NCI-H2081 treated with DMSO at 0.1 percent for 48 hours (cell line): ENCODE measurements around the gene RAB3C.

ENCODE experiments used
- DNase-seq: peaks from one replicate; lab custom pipeline; 2025; lab: John Stamatoyannopoulos, UW

Gene RAB3C

DNA sequence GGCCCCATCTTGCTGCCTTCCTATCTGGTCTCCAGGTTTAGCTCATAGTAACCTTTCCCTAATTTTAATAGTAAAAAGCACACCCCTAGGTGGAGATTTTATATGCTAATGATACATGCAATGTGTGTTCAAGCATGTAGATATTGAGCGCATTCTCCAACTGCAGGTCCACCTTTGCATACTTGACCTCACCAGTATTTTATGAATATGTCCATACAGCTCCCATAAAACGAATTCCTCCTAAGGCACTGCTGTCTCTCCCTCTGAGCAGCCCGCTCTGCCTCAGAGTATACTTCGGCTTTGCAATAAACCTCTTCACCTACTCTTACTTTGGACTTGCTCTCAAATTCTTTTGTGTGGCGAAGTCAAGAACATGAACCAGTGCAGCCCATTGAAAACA is 153.3 kb downstream of the RAB3C start:
- DNase-seq = no peak

DNA sequence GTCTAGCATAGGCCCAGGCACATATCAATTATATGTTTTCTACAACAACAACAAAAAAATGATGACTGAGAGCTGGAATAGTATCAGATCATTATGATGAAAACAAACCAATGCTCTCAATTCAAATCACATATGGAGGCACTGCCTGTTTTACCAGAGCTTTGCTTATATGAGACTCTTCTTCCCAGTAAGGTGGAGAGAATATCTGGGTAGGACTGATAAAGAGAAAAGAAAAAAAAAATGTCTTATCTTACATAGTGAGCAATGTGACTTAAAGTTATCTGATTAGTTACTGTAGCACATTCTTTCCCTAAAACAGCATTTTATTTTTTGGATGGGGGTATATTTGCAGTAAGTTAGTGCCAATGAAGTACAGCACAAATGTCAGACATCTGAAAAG is 154.8 kb downstream of the RAB3C start:
- DNase-seq = no peak

DNA sequence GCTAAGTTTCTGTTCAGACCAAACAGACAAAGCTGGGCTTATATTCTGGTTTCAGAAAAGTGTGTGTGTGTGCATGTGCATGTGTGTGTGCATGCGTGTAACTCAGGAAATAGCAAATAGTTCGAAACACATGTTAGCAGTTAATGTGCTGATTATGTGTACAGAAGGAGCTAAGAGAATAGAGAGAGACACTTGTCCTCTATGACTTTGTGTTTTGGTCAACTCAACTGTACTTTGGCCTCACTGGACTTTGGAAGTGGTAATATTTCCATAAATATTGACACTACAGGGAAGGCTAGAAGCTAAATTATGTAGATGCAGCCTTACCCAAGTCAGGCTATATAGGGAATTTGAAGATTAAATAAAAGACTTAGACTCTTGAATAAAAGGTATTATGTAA is 155.5 kb downstream of the RAB3C start:
- no peak for DNase-seq

DNA sequence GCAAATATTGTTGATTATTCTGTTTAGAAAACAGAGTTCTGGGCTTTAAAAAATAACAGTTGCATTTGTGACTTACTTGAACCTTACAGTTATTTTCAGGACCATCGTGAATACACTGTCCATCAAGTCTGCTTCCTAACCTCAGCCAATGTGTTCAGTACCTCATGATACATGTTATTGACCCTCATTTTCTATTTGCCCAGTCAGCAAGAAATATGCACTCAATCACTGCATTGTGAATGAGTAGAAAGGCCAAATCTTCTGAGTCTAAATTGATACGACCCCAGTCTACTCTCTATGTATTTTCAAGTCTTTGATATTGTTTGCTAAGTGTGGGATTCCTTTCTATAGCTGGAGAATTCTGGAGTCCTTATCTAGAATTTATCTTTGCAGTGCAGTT is 156.2 kb downstream of the RAB3C start:
- DNase-seq = no peak

DNA sequence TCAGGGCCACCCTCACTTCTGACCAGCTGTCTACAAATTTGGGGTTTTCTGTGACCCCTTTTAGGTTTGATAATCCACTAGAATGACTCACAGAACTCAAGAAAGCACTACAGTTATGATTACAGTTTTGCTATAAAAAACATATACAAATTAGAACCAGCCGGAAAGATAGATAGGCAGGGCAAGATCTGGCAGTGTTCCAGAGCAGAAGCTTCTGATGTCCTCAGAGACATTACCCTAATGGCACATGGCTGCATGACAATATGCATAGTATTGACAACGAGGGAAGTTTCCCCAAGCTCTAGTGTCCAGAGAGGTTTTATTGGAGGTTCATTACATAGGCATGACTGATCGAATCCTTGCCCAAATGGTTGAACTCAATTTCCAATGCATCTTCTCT is 158.1 kb downstream of the RAB3C start:
- DNase-seq = no peak

DNA sequence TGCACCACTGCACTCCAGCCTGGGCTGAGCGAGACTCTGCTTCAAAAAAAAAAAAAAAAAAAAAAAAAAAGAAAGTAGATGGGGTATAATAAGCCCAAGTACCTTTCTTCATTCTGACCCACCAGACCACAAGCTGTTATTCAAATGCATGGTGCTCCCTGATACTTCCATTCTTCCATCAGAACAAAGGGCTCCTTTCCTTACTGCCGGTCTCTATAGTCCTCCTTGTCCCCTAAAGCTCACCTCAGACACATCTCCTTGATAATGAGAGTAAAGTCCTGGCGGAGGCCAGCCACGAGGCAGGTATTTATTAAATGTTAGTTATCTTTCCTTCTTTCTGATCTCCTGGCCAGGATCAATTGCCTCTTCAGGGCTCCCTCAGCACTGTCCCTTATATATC is 162.5 kb downstream of the RAB3C start:
- DNase-seq = no peak

DNA sequence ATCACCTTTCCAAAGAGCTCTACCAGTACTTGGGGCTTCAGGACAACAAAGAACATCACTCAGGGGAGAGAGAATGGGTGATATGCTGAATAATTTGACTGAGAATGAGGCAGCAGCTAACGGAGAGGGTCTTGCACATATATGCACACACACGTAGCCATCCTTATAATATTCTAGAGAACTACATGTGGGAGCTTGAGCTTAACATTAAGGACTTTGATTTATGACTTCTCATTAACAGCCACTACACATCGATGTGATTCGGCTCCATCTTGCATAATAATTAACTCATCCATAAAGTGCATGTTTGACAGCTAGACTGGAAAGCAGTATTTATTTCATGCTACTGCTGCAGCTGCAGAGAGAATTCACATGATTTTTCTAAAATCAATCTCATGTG is 163.4 kb downstream of the RAB3C start:
- no peak for DNase-seq

DNA sequence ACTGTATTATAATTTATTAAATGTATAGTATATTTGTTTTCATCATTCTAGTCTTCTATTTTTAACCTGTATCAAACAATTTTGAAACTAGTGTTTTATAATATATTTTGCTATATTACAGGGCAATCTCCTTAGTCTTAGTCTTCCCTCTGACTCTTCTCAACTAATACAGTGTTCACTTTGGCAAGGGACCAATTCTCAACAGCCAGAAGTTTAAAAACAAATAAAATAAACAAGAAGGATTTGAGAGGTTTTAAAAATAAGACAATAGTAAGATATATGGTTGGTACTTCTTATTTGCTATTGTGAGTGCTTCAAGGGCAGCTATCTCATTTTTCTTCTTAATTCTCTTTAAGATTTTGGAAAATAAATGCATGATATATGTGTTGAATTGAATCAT is 167.2 kb downstream of the RAB3C start:
- DNase-seq = no peak

DNA sequence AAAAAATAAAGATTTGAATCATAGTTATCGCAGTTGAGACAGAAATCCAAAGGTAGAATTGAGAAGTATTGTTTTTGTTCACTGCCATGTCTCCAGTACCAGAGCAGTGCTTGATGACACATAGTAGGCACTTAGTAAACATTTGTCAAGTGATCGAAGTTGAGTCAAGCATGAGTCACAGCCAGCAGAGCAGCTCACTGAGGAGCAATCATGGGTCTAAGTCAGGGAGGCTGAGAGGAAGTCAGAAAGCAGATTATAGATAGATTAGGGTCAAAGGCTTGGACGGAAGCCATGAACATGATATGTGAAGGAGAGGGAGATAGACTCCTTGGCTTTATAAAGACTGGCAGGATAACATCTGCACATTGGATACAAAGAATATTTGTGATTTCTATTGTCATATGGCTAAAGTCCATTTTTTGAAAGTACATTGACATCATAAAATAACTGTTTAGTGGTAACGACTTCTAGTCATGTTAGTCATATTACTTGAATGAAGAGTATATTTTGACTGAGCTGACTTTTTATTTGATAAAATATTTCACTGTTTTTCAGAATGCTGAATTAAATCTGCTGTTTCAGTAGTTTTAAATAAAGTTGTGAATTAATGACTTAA is 168.5 kb downstream of the RAB3C start:
- no peak for DNase-seq

DNA sequence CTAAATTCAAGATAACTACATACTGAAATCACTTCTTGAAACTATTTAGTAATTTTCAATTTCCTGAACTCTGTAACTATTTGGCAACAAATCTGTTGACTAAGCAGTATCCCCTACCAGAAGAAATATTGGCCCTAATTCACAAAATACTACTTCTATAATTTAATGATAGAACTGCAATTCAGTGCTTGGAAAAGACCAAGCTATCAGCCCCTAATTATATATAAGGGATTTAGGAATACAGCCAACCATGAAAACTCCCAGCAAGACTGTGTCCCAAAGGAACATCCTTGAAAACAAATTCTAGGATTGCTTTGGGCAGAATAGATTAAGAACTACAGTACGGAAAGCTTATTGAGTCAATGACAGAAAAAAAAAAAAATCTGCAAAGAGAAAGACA is 169.2 kb downstream of the RAB3C start:
- DNase-seq = no peak

DNA sequence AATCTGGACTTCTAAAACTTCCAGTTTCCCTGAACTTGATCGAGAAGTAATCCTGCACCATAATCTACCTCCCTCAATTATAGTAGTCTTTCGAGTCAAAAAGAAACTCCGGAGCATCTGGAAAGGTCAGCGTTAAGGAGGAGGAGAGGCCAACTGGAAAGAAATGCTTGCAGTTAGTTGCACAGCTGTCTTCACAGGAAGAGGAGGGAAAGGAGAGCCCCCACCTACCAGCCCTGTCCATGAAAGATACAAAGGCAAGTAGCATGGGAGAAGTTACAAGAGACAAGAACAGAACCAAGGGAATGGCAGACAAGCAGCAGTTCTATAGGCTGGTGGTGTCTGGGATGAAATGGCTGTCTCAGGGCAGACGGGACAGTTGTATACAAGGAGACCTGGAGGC is 170.6 kb downstream of the RAB3C start:
- DNase-seq = no peak

DNA sequence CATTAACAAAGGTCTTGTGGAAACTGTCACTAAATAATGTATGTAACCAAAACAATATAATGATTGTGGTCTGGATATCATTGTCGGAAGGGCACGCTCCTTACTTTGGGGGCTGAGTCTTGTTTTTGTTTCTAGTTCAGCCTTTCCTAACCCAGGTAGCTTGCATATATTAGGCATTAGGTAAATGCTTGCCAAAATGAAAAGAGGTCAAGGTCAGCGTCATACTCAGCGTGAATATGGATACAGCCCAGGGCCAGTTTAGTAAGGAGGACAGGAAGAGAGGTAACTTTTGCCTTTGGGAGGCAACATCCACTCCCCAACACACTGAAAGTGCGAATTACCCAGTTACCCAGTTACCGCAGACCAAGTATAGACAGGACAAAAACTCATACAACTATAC is 171.4 kb downstream of the RAB3C start:
- no peak for DNase-seq

DNA sequence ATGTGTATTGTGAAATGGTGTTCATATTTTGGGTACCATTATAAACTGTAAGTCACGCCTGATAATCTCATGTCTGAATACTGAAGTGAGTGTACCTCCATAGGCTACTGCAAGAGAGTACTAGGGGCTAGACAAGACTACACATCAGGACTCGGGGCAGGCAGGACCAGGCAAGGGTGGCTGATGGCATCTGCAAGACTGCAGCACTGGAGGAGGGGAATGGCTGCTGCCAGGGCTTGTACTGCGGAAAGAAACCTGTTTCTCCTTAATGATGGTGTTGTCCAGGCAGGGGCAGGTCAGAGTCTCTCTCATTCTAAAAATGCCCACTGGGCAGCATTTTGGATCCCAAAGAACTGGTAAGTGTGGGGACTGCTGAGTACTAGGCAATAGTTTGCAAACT is 172.5 kb downstream of the RAB3C start:
- DNase-seq = no peak

DNA sequence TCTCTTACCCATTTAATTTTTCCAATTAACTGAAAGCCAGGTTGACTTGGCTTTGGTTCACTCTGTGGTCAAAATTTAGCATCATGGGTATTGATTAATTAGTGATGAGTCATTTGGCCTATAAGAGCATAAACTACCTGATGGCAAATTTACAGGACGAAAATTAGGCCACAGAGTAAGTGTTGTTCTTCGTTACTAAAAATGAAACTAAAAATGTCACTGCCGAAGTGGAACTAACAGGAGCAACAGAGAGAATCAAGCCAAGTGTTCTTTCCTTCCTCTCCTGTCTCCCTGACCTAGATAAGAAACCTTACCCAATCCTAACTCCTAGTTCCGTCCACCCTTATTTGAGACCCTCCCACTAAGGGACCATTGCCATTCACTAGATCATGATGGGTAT is 176.9 kb downstream of the RAB3C start:
- DNase-seq = no peak

DNA sequence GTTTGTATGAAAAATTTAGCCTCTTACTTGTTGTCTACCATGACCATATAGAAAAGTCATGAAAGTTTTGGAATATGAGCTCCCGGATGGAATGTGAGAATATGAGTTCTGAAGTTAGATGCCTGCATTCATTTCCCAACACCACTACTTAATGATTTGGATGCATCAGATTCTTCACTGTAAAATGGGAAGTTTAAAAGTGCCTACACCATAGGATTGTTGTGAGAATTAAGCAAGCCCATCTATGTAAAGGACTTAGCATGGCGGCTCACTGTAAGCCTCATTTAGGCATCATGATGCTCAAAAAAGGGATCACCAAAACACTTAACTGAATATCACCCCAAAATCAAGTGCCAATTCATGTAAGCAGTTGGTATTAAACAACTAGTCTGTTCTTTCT is 177.3 kb downstream of the RAB3C start:
- no peak for DNase-seq

DNA sequence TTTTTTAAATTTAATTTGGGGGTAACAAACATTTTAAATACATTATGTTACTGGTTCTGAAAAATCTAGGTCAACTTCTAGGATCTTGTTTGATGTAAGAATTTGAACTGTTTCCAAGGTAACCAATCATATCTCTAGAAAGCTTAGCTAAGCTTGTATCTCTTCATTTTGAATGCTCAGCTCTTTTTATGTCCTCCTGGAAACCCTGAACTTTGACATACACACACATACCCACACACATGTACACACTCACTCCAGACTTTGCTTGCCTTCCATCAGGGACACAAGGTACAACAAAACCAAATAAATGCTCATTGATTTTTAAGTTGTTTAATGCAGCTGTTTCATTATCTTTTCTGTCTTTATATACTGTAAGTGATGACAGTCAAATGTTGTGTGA is 178.5 kb downstream of the RAB3C start:
- no peak for DNase-seq

DNA sequence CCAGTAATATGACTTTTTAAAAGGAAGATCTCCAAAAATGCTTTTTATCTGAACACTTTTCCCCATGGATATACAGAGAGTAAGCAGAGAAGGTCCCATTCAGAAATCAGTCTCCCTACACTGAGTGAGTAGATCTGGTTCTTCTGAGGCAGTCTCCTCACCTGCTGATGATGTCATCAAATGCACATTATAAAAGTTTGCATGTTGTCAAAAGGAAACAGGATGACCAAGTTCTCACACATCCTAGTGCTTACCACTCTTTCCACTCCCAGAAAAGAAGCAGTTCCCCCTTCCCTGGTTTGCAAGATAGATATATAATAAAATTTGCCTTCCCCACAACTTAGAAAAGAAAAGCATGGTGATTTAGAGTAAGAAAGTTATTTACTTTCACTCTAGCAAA is 180.5 kb downstream of the RAB3C start:
- DNase-seq = no peak

DNA sequence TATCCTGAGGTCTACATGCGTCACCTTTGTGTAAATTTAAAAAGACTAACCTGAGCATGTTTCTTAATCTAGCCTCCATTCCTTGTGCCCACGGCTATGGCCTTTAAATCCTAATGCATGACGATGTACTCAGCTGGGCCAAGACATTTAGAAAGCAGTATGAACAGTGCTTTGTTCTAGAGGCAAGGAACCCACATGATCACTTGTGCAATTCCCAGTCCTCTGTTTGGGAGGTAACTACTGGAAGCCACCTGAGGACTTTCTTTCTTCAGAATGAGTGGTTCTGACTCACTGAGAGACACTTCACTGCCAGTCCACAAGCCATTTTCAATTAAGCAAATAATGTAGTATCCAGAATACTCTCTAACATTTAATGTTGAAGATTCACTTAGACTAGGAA is 181.3 kb downstream of the RAB3C start:
- DNase-seq = no peak

DNA sequence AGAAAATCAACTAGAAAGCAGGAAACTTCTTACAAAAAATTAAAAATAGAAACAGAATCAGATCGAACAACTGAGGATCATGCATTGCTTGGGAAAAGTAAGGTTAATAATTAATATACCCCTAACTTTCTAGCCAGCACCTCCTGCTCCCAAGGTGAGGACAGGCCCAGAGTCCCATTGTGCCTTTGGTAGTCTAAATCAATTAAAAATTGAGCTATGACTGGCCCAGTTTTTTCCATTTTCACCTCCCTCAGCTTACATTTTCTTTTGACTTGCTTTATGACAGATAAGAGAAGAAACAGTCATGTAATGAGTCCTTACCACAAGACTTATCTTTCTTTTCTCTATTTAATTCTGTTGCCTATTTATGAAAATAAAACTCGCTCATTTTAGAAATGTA is 182.2 kb downstream of the RAB3C start:
- DNase-seq = no peak

DNA sequence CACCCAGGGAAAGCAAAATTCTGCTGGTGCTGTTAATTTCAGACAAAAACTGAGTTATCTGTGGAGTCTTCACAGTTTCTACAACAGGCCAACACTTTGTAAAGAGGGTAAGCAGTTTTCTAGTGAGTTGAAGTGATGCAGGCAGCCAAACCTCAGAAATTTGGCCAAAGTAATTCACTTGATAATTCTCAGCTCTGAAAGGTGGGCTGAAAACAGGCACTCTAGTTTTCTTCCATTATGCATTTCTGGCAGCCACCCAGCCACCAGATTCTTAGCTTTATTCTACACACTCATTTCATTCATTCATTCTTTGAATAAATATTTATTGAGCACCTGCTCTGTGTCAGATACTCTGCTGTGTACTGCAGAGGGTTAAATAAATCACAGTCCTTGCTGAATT is 184.2 kb downstream of the RAB3C start:
- DNase-seq = no peak

DNA sequence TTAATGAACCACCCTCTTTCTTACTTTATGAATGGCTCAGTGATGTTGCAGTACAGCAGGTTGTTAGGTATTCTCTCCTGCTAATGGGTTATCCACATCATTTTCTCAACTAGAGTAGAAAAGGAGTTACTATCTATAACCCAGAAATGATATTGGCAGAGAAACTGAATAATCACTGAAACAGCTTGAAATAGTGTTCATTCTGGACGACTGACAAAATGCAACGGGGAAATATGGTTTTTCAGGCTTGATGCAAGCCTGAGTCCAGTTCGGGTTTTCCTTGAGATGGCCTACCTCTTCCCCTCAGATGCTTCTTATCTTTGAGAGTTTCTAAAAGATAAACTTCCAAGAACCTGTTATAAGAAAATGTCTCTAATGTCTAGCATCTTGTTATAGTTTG is 187.3 kb downstream of the RAB3C start:
- no peak for DNase-seq

DNA sequence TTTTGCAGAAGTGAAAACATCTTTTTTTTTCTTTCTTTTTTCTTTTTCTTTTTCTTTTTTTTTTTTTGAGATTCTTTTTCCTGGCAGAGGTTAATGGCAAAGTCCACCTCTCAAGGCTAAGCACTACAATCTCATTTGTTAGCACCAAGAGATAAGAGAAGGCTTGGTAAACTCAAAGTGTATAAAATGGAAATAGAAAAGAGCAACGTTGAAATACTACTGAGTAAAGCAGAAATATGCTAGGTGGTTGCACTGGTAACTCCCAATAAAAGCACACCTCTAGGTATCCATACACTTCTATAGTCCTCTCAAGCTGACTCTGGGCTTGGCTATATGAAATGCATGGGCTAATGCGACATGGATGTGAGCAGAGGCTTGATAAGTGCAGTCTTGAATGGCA is 188.9 kb downstream of the RAB3C start:
- no peak for DNase-seq

DNA sequence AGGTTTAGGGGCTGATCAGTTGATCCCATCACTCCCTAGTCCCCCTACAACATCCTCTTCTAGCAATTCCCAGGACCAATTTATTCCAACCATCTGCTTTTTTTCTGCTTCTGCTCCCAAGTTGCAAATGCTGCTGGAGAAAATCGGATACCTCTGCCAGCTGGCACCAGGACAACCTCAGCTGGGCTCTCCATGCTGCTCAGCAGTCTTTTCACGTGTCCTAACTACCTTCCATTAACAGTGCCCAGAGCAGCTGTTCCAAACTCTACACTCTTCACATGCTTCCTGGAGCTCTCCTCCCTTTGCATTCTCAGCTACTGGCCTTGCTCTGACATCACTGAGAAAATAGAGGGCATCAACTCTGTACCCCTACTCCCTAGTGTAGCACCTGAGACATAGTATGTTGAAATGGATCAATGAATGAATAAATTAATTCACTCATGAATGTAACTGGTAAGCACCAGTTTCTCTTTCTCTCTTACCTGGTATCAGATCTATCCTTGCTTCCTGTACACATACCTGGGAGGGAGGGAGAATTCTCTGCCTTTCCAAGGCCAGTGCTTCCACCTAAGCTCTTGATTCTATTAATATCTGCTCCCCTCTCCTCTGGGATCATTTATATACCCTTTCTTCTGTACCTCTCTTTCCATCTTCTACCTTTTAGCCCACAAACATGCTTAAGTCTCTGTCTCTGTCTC is 191.0 kb downstream of the RAB3C start:
- DNase-seq = peak; percentile 70

DNA sequence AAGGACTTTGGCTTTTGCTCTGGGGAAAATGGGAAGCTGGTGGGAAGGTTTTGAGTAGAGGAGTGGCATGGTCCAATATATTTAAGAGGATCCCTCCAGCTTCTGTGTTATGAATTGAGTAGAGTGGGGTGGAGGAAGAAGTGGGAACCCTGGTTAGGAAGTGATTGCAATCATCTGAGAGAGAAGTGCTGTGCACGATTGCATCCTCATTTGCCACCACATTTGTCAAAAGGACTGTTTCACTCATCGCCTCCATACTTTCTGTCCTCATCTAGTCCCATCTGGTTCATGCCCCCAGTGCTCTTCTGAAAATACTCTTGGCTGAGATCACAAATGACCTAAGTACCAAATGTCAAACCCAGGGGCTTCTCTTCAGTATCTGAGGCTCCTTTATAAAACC is 192.1 kb downstream of the RAB3C start:
- no peak for DNase-seq
